GM23338 (cell line): ENCODE data around the gene ARHGEF11. TPM values are rescaled to one million over a fixed set of nuclear protein-coding genes. Genes with fewer than 3 reads are reported as not detected.
A peak's percentile ranks its signal among the peaks of the same experiment; 100 is the strongest.

Source experiments
- ATAC-seq: fragments of 200-7000 bp; cut with Tn5 transposase; 3 replicates; pipeline ENCODE4 v1.9.1; 2020
- DNase-seq: peaks from one replicate; pipeline ENCODE4 v3.0.0-alpha.2; 2015; ENCODE audit warnings: low spot score
- H2AFZ ChIP-seq: fragments of 200-600 bp; sonication (generic); 2 replicates; pipeline ENCODE4 v1.8.0; 2016; ENCODE audit warnings: antibody characterized with exemption, mild to moderate bottlenecking, moderate library complexity
- H3F3A ChIP-seq: fragments of 200-600 bp; sonication (generic); replicated peaks from 2 replicates; pipeline ENCODE4 v1.8.0; 2017; ENCODE audit warnings: antibody characterized with exemption, mixed run types, low read depth
- H3K27ac ChIP-seq: fragments of 200-600 bp; sonication (generic); 2 replicates; pipeline ENCODE4 v1.6.1; 2016; ENCODE audit warnings: low read depth
- H3K27me3 ChIP-seq: fragments of 200-600 bp; sonication (generic); 2 replicates; pipeline ENCODE4 v1.8.0; 2016; ENCODE audit warnings: mild to moderate bottlenecking, mixed run types, moderate library complexity; ENCODE audit not compliant: insufficient read depth
- H3K36me3 ChIP-seq: fragments of 200-600 bp; sonication (generic); 2 replicates; pipeline ENCODE4 v1.8.0; 2016; ENCODE audit warnings: mild to moderate bottlenecking; ENCODE audit not compliant: insufficient read depth
- H3K4me1 ChIP-seq: fragments of 200-600 bp; sonication (generic); 2 replicates; pipeline ENCODE4 v1.8.0; 2016; ENCODE audit warnings: mild to moderate bottlenecking, moderate library complexity; ENCODE audit not compliant: insufficient read depth
- H3K4me2 ChIP-seq: fragments of 200-600 bp; sonication (generic); 2 replicates; pipeline ENCODE4 v1.7.1; 2017; ENCODE audit warnings: mixed run types
- H3K4me3 ChIP-seq: fragments of 200-600 bp; sonication (generic); 2 replicates; pipeline ENCODE4 v1.6.1; 2016; ENCODE audit warnings: mixed run types
- H3K79me2 ChIP-seq: fragments of 200-600 bp; sonication (generic); replicated peaks from 2 replicates; pipeline ENCODE4 v1.8.0; 2017; ENCODE audit warnings: mild to moderate bottlenecking; ENCODE audit not compliant: insufficient read depth
- H3K9me2 ChIP-seq: fragments of 200-600 bp; sonication (generic); 2 replicates; pipeline ENCODE4 v1.8.0; 2017; ENCODE audit not compliant: insufficient read depth
- H4K20me1 ChIP-seq: fragments of 200-600 bp; sonication (generic); replicated peaks from 2 replicates; pipeline ENCODE4 v1.8.0; 2017; ENCODE audit warnings: mild to moderate bottlenecking; ENCODE audit not compliant: insufficient read depth
- H3K27ac Mint-ChIP-seq: 2 replicates; pipeline ENCODE4 v1.8.0; 2020; ENCODE audit warnings: inconsistent platforms, mild to moderate bottlenecking, moderate library complexity, mixed read lengths
- H3K27me3 Mint-ChIP-seq: 3 replicates; pipeline ENCODE4 v1.8.0; 2022; ENCODE audit warnings: low read depth, mild to moderate bottlenecking, moderate library complexity, mixed read lengths, inconsistent platforms; ENCODE audit not compliant: insufficient read depth, poor library complexity
- H3K36me3 Mint-ChIP-seq: 3 replicates; pipeline ENCODE4 v1.8.0; 2021; ENCODE audit warnings: low read depth, mild to moderate bottlenecking, inconsistent platforms, moderate library complexity, mixed read lengths
- H3K4me1 Mint-ChIP-seq: 3 replicates; pipeline ENCODE4 v1.8.0; 2020; ENCODE audit warnings: mild to moderate bottlenecking, inconsistent platforms, mixed read lengths
- H3K4me3 Mint-ChIP-seq: 3 replicates; pipeline ENCODE4 v1.8.0; 2021; ENCODE audit warnings: moderate library complexity, mild to moderate bottlenecking, inconsistent platforms, mixed read lengths
- H3K9me3 Mint-ChIP-seq: 3 replicates; pipeline ENCODE4 v1.8.0; 2020; ENCODE audit warnings: moderate library complexity, mild to moderate bottlenecking, inconsistent platforms, mixed read lengths
- EZH2phosphoT487 ChIP-seq: fragments of 200-600 bp; sonication (generic); IDR thresholded peaks from one replicate; pipeline ENCODE4 v1.8.1; 2018; ENCODE audit warnings: antibody characterized with exemption; ENCODE audit not compliant: unreplicated experiment
- JUNB ChIP-seq: IDR thresholded peaks from one replicate; pipeline ENCODE4 v1.6.1; 2016; ENCODE audit warnings: antibody characterized with exemption; ENCODE audit not compliant: unreplicated experiment
- NANOG ChIP-seq: IDR thresholded peaks from 2 replicates; pipeline ENCODE4 v1.6.1; 2016; ENCODE audit warnings: antibody characterized with exemption, borderline replicate concordance
- STAT1 ChIP-seq: IDR thresholded peaks from one replicate; pipeline ENCODE4 v1.6.1; 2016; ENCODE audit warnings: antibody characterized with exemption; ENCODE audit not compliant: unreplicated experiment
- ZNF331 ChIP-seq: fragments of 250-450 bp; sonication (Bioruptor Pico); IDR thresholded peaks from 2 replicates; pipeline ENCODE4 v1.5.0; 2020; ENCODE audit warnings: low read depth, mild to moderate bottlenecking, moderate library complexity
- polyA plus RNA-seq: library from polyadenylated mRNA; unstranded; fragments of >200 nt; fragmentation: Nextera tagmentation; extraction: Ambion mirVana; gene quantifications from 2 replicates; pipeline ENCODE4 v1.2.1, GENCODE V29; 2016
- total RNA-seq: library from RNA; depleted of rRNA; stranded (reverse); fragments of >200 nt; shearing (Covaris generic); gene quantifications from 2 replicates; pipeline ENCODE4 v1.2.3, GENCODE V29; 2014
- TF ChIP-seq, protein P1 (sequence below): IDR thresholded peaks from one replicate; pipeline ENCODE4 v1.6.1; 2018; ENCODE audit warnings: antibody characterized with exemption; ENCODE audit not compliant: unreplicated experiment
- TF ChIP-seq, protein P2 (sequence below), 2 experiments: fragments of 200-600 bp in 1 of 2; sonication (generic) in 1 of 2; conservative IDR thresholded peaks; 2 replicates each; pipeline versions ENCODE4 v1.5.1 to v1.6.1; 2016 to 2017; ENCODE audit warnings: antibody characterized with exemption in 2 of 2, low read depth in 2 of 2, mild to moderate bottlenecking in 2 of 2, moderate library complexity in 1 of 2
- TF ChIP-seq, protein P3 (sequence below): fragments of 250-450 bp; sonication (Bioruptor Pico); IDR thresholded peaks from 2 replicates; pipeline ENCODE4 v1.5.0; 2020; ENCODE audit warnings: mild to moderate bottlenecking, moderate library complexity
- TF ChIP-seq, protein P4 (sequence below): IDR thresholded peaks from 2 replicates; pipeline ENCODE4 v1.6.1; 2016; ENCODE audit warnings: antibody characterized with exemption

Gene ARHGEF11
- total and polyA plus RNA-seq, 2 experiments from 2014 or later, result 12.3 to 33.7 TPM

GRCh38 chr1:156935505-156936128 lies 109.9 kb downstream of the ARHGEF11 start (continued):
- TF ChIP-seq, protein P1, sequence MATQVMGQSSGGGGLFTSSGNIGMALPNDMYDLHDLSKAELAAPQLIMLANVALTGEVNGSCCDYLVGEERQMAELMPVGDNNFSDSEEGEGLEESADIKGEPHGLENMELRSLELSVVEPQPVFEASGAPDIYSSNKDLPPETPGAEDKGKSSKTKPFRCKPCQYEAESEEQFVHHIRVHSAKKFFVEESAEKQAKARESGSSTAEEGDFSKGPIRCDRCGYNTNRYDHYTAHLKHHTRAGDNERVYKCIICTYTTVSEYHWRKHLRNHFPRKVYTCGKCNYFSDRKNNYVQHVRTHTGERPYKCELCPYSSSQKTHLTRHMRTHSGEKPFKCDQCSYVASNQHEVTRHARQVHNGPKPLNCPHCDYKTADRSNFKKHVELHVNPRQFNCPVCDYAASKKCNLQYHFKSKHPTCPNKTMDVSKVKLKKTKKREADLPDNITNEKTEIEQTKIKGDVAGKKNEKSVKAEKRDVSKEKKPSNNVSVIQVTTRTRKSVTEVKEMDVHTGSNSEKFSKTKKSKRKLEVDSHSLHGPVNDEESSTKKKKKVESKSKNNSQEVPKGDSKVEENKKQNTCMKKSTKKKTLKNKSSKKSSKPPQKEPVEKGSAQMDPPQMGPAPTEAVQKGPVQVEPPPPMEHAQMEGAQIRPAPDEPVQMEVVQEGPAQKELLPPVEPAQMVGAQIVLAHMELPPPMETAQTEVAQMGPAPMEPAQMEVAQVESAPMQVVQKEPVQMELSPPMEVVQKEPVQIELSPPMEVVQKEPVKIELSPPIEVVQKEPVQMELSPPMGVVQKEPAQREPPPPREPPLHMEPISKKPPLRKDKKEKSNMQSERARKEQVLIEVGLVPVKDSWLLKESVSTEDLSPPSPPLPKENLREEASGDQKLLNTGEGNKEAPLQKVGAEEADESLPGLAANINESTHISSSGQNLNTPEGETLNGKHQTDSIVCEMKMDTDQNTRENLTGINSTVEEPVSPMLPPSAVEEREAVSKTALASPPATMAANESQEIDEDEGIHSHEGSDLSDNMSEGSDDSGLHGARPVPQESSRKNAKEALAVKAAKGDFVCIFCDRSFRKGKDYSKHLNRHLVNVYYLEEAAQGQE, result no peak
- TF ChIP-seq, protein P2, sequence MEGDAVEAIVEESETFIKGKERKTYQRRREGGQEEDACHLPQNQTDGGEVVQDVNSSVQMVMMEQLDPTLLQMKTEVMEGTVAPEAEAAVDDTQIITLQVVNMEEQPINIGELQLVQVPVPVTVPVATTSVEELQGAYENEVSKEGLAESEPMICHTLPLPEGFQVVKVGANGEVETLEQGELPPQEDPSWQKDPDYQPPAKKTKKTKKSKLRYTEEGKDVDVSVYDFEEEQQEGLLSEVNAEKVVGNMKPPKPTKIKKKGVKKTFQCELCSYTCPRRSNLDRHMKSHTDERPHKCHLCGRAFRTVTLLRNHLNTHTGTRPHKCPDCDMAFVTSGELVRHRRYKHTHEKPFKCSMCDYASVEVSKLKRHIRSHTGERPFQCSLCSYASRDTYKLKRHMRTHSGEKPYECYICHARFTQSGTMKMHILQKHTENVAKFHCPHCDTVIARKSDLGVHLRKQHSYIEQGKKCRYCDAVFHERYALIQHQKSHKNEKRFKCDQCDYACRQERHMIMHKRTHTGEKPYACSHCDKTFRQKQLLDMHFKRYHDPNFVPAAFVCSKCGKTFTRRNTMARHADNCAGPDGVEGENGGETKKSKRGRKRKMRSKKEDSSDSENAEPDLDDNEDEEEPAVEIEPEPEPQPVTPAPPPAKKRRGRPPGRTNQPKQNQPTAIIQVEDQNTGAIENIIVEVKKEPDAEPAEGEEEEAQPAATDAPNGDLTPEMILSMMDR (conservative IDR thresholded peaks at IDR 0.05; ENCODE audit: low read depth in 2 of 2), result no peak
- no peak for TF ChIP-seq EZH2phosphoT487
- TF ChIP-seq NANOG, result no peak

- Histone ChIP-seq H4K20me1 (no peaks in the 10 kb centered on the region), H3K27ac (no peak overlapping the region), H3K36me3 (no peaks in the 10 kb centered on the region), H2AFZ (no peak overlapping the region), H3K4me2 (no peak overlapping the region), H3K27me3 (peaks cover 32% of the 10 kb centered on the region), H3K9me2 (no peaks in the 10 kb centered on the region), H3K4me3 (no peak overlapping the region), H3K4me1 (no peaks in the 10 kb centered on the region; the same call in 1 of the 2 replicates), H3K79me2 (no peaks in the 10 kb centered on the region), H3F3A (no peaks in the 10 kb centered on the region)
- H3K4me3 Mint-ChIP-seq, result no peak overlapping the region
- no peak for DNase-seq
- ATAC-seq, result peak; percentile 12
- peaks cover 10% of the 10 kb centered on the region for H3K36me3 Mint-ChIP-seq
- no peak overlapping the region for H3K27ac Mint-ChIP-seq
- H3K4me1 Mint-ChIP-seq, result peaks cover 40% of the 10 kb centered on the region
- no peaks in the 10 kb centered on the region; the same call in 2 of the 3 replicates for H3K9me3 Mint-ChIP-seq
- peaks cover 42% of the 10 kb centered on the region for H3K27me3 Mint-ChIP-seq
- TF ChIP-seq STAT1 (no peak), EZH2phosphoT487 (no peak), NANOG (no peak), JUNB (no peak), ZNF331 (CRISPR knock-in tag) (no peak)
- TF ChIP-seq, protein P3, sequence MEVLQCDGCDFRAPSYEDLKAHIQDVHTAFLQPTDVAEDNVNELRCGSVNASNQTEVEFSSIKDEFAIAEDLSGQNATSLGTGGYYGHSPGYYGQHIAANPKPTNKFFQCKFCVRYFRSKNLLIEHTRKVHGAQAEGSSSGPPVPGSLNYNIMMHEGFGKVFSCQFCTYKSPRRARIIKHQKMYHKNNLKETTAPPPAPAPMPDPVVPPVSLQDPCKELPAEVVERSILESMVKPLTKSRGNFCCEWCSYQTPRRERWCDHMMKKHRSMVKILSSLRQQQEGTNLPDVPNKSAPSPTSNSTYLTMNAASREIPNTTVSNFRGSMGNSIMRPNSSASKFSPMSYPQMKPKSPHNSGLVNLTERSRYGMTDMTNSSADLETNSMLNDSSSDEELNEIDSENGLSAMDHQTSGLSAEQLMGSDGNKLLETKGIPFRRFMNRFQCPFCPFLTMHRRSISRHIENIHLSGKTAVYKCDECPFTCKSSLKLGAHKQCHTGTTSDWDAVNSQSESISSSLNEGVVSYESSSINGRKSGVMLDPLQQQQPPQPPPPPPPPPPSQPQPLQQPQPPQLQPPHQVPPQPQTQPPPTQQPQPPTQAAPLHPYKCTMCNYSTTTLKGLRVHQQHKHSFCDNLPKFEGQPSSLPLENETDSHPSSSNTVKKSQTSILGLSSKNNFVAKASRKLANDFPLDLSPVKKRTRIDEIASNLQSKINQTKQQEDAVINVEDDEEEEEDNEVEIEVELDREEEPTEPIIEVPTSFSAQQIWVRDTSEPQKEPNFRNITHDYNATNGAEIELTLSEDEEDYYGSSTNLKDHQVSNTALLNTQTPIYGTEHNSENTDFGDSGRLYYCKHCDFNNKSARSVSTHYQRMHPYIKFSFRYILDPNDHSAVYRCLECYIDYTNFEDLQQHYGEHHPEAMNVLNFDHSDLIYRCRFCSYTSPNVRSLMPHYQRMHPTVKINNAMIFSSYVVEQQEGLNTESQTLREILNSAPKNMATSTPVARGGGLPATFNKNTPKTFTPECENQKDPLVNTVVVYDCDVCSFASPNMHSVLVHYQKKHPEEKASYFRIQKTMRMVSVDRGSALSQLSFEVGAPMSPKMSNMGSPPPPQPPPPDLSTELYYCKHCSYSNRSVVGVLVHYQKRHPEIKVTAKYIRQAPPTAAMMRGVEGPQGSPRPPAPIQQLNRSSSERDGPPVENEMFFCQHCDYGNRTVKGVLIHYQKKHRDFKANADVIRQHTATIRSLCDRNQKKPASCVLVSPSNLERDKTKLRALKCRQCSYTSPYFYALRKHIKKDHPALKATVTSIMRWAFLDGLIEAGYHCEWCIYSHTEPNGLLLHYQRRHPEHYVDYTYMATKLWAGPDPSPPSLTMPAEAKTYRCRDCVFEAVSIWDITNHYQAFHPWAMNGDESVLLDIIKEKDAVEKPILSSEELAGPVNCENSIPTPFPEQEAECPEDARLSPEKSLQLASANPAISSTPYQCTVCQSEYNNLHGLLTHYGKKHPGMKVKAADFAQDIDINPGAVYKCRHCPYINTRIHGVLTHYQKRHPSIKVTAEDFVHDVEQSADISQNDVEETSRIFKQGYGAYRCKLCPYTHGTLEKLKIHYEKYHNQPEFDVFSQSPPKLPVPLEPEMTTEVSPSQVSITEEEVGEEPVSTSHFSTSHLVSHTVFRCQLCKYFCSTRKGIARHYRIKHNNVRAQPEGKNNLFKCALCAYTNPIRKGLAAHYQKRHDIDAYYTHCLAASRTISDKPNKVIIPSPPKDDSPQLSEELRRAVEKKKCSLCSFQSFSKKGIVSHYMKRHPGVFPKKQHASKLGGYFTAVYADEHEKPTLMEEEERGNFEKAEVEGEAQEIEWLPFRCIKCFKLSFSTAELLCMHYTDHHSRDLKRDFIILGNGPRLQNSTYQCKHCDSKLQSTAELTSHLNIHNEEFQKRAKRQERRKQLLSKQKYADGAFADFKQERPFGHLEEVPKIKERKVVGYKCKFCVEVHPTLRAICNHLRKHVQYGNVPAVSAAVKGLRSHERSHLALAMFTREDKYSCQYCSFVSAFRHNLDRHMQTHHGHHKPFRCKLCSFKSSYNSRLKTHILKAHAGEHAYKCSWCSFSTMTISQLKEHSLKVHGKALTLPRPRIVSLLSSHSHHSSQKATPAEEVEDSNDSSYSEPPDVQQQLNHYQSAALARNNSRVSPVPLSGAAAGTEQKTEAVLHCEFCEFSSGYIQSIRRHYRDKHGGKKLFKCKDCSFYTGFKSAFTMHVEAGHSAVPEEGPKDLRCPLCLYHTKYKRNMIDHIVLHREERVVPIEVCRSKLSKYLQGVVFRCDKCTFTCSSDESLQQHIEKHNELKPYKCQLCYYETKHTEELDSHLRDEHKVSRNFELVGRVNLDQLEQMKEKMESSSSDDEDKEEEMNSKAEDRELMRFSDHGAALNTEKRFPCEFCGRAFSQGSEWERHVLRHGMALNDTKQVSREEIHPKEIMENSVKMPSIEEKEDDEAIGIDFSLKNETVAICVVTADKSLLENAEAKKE, result no peak
- TF ChIP-seq, protein P4, sequence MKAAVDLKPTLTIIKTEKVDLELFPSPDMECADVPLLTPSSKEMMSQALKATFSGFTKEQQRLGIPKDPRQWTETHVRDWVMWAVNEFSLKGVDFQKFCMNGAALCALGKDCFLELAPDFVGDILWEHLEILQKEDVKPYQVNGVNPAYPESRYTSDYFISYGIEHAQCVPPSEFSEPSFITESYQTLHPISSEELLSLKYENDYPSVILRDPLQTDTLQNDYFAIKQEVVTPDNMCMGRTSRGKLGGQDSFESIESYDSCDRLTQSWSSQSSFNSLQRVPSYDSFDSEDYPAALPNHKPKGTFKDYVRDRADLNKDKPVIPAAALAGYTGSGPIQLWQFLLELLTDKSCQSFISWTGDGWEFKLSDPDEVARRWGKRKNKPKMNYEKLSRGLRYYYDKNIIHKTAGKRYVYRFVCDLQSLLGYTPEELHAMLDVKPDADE, result no peak
These were observed 112.4 kb downstream of the ARHGEF11 start for GRCh38 chr1:156933136-156933535.
